Testis (tissue), 3 donors: Measurements from ENCODE around the gene DNAH9. TPM values are rescaled to one million over a fixed set of nuclear protein-coding genes. Genes with fewer than 3 reads are reported as not detected.

ENCODE experiments used
- DNase-seq: peaks from one replicate; pipeline ENCODE4 v3.0.0-alpha.2; 2019
- H3K27ac ChIP-seq, 2 donors: fragments of 200-600 bp; sonication (generic); one replicate each; pipeline ENCODE4 v1.5.1; 2019
- H3K27me3 ChIP-seq: fragments of 200-600 bp; sonication (generic); one replicate; pipeline ENCODE4 v1.5.1; 2019
- H3K36me3 ChIP-seq: fragments of 200-600 bp; sonication (generic); one replicate; pipeline ENCODE4 v1.5.1; 2017; ENCODE audit warnings: low read depth; ENCODE audit errors: missing control alignments
- H3K4me1 ChIP-seq: fragments of 200-600 bp; sonication (generic); one replicate; pipeline ENCODE4 v1.5.1; 2019
- H3K4me3 ChIP-seq, 2 donors: fragments of 200-600 bp; sonication (generic); one replicate each; pipeline ENCODE4 v1.5.1; 2017 to 2019
- H3K9me3 ChIP-seq: fragments of 200-600 bp; sonication (generic); one replicate; pipeline ENCODE4 v1.5.1; 2017
- CTCF ChIP-seq, 3 experiments: fragments of 450-650 bp in 2 of 3; fragments of 200-600 bp in 1 of 3; sonication (generic) in 1 of 3; IDR thresholded peaks; one replicate each; pipeline ENCODE4 v1.5.1; 2016 to 2019; ENCODE audit warnings: antibody characterized with exemption in 3 of 3, mild to moderate bottlenecking in 2 of 3, moderate library complexity in 1 of 3
- POLR2A ChIP-seq: fragments of 450-650 bp; IDR thresholded peaks from one replicate; pipeline ENCODE4 v1.6.1; 2017; ENCODE audit warnings: antibody characterized with exemption, mild to moderate bottlenecking, moderate library complexity
- WGBS, 2 donors: methylation state at CpG; one replicate each; pipeline ENCODE4 v1.1.5; 2018; 5-methylcytosine and 5-hydroxymethylcytosine counted together
- intact Hi-C: fragments of 100-400 bp; cut with DNase I; formaldehyde crosslinking; loops from one replicate; pipeline ENCODE4 v1.15.1; 2023; ENCODE audit warnings: low total_unique reads
- polyA plus RNA-seq: library from polyadenylated mRNA; stranded (reverse); fragments of 350-450 nt; fragmentation: Illumina TruSeq; extraction: RNeasy Lipid Tissue Mini Kit (QIAGEN cat#74804); gene quantifications from one replicate; pipeline ENCODE4 v1.2.3, GENCODE V29; 2014; ENCODE audit warnings: low read depth, low replicate concordance; ENCODE audit not compliant: insufficient read depth
- total RNA-seq, 2 donors: library from RNA; depleted of rRNA; stranded (reverse); fragments of >200 nt; gene quantifications; one replicate each; pipeline ENCODE4 v1.2.3, GENCODE V29; 2016

DNAH9 gene
- total and polyA plus RNA-seq, 3 donors from 2014 or later: 15.4 to 22.9 (median 19.4) TPM

- TF ChIP-seq POLR2A: no peak
- no peak for TF ChIP-seq CTCF (IDR thresholded peaks at IDR 0.05)
- no peaks in the 10 kb centered on the region for H3K27me3 ChIP-seq
- DNase-seq: no peak
- H3K4me3 ChIP-seq: no peak overlapping the region
- no peaks in the 10 kb centered on the region for H3K4me1 ChIP-seq
- intact Hi-C loops: no loop called here
- H3K9me3 ChIP-seq: no peaks in the 10 kb centered on the region
- H3K27ac ChIP-seq: no peak overlapping the region
- no peaks in the 10 kb centered on the region for H3K36me3 ChIP-seq
Observed at GRCh38 chr17:11813871-11814270, 215.6 kb downstream of the DNAH9 start.

GRCh38 chr17:11814655-11815262, 216.5 kb downstream of the DNAH9 start:
- H3K9me3 ChIP-seq: no peaks in the 10 kb centered on the region
- no peaks in the 10 kb centered on the region for H3K27me3 ChIP-seq
- H3K36me3 ChIP-seq: no peaks in the 10 kb centered on the region
- H3K4me1 ChIP-seq: no peaks in the 10 kb centered on the region
- intact Hi-C loops: no loop called here
- no peak overlapping the region for H3K4me3 ChIP-seq
- H3K27ac ChIP-seq: no peak overlapping the region
- 55 to 61% methylated on average over 3 of the region's 3 CpGs for WGBS, 2 donors
- TF ChIP-seq CTCF (IDR thresholded peaks at IDR 0.05) (no peak), POLR2A (no peak)
- DNase-seq: no peak

- intact Hi-C loops: no loop called here
- 86 to 93% methylated on average over 2 of the region's 2 CpGs for WGBS, 2 donors
- Histone ChIP-seq H3K4me3 (no peak overlapping the region), H3K4me1 (no peaks in the 10 kb centered on the region), H3K9me3 (no peaks in the 10 kb centered on the region), H3K36me3 (no peaks in the 10 kb centered on the region), H3K27me3 (no peaks in the 10 kb centered on the region), H3K27ac (no peak overlapping the region)
- TF ChIP-seq POLR2A (no peak), CTCF (IDR thresholded peaks at IDR 0.05) (no peak)
- no peak for DNase-seq
Observed at GRCh38 chr17:11816409-11816808, 218.1 kb downstream of the DNAH9 start.

- Histone ChIP-seq H3K27ac (no peak overlapping the region), H3K36me3 (no peaks in the 10 kb centered on the region), H3K4me1 (no peaks in the 10 kb centered on the region), H3K27me3 (no peaks in the 10 kb centered on the region), H3K4me3 (no peak overlapping the region), H3K9me3 (no peaks in the 10 kb centered on the region)
- no peak for TF ChIP-seq CTCF (IDR thresholded peaks at IDR 0.05)
- no peak for TF ChIP-seq POLR2A
- WGBS, 2 donors: 83 to 93% methylated on average over 5 of the region's 5 CpGs
- no peak for DNase-seq
- intact Hi-C loops: no loop called here
Observed at GRCh38 chr17:11823862-11824261, 225.6 kb downstream of the DNAH9 start.

- Histone ChIP-seq H3K36me3 (no peaks in the 10 kb centered on the region), H3K27ac (no peak overlapping the region), H3K9me3 (no peaks in the 10 kb centered on the region), H3K4me3 (no peak overlapping the region), H3K4me1 (no peaks in the 10 kb centered on the region), H3K27me3 (no peaks in the 10 kb centered on the region)
- intact Hi-C loops: no loop called here
- DNase-seq: no peak
- no peak for TF ChIP-seq POLR2A
- TF ChIP-seq CTCF (IDR thresholded peaks at IDR 0.05): no peak
- WGBS, 2 donors: 45 to 55% methylated on average over 1 of the region's 1 CpG
Observed at GRCh38 chr17:11825572-11826209, 227.4 kb downstream of the DNAH9 start.
